HCT116 (cell line): ENCODE data around the gene CHRD.

ENCODE experiments used
- EZH2 ChIP-seq: fragments of 200-600 bp; sonication (generic); IDR thresholded peaks from 2 replicates; pipeline ENCODE4 v1.6.1; 2017; ENCODE audit warnings: antibody characterized with exemption, mixed run types
- EZH2phosphoT487 ChIP-seq: fragments of 200-600 bp; IDR thresholded peaks from 2 replicates; pipeline ENCODE4 v1.6.1; 2018; ENCODE audit warnings: antibody characterized with exemption, borderline replicate concordance
- JUND ChIP-seq: IDR thresholded peaks from 2 replicates; pipeline ENCODE4 v1.6.1; 2012
- POLR2A ChIP-seq: IDR thresholded peaks from 2 replicates; pipeline ENCODE4 v1.7.0; 2011; ENCODE audit warnings: borderline replicate concordance; ENCODE audit not compliant: insufficient read depth, insufficient read length; ENCODE audit errors: extremely low read depth
- POLR2AphosphoS5 ChIP-seq: IDR thresholded peaks from 2 replicates; pipeline ENCODE4 v1.6.1; 2011; ENCODE audit warnings: mild to moderate bottlenecking, low read depth, low read length, moderate library complexity
- RAD21 ChIP-seq: IDR thresholded peaks from 2 replicates; pipeline ENCODE4 v1.6.1; 2012; ENCODE audit warnings: low read depth, mild to moderate bottlenecking
- SIN3A ChIP-seq: IDR thresholded peaks from 2 replicates; pipeline ENCODE4 v1.6.1; 2012; ENCODE audit warnings: low read depth
- SP1 ChIP-seq: IDR thresholded peaks from 2 replicates; pipeline ENCODE4 v1.6.1; 2012; ENCODE audit warnings: low read depth
- ZNF274 ChIP-seq: fragments of 200-500 bp; sonication (Bioruptor generic); IDR thresholded peaks from 2 replicates; pipeline ENCODE4 v1.6.1; 2014; ENCODE audit warnings: mild to moderate bottlenecking, low read depth, low read length, inconsistent platforms
- TF ChIP-seq, protein P1 (sequence below), 3 experiments: fragments of 200-600 bp in 1 of 3; sonication (generic) in 1 of 3; IDR thresholded peaks in 2 of 3; conservative IDR thresholded peaks in 1 of 3; 2 replicates each; pipeline ENCODE4 v1.5.1; 2012 to 2017; ENCODE audit warnings: low read depth in 2 of 3, low read length in 2 of 3, antibody characterized with exemption in 1 of 3, borderline replicate concordance in 1 of 3, control low read depth in 1 of 3, mild to moderate bottlenecking in 1 of 3, mixed read lengths in 1 of 3, mixed run types in 1 of 3, moderate library complexity in 1 of 3; ENCODE audit not compliant: insufficient read depth in 1 of 3

DNA sequence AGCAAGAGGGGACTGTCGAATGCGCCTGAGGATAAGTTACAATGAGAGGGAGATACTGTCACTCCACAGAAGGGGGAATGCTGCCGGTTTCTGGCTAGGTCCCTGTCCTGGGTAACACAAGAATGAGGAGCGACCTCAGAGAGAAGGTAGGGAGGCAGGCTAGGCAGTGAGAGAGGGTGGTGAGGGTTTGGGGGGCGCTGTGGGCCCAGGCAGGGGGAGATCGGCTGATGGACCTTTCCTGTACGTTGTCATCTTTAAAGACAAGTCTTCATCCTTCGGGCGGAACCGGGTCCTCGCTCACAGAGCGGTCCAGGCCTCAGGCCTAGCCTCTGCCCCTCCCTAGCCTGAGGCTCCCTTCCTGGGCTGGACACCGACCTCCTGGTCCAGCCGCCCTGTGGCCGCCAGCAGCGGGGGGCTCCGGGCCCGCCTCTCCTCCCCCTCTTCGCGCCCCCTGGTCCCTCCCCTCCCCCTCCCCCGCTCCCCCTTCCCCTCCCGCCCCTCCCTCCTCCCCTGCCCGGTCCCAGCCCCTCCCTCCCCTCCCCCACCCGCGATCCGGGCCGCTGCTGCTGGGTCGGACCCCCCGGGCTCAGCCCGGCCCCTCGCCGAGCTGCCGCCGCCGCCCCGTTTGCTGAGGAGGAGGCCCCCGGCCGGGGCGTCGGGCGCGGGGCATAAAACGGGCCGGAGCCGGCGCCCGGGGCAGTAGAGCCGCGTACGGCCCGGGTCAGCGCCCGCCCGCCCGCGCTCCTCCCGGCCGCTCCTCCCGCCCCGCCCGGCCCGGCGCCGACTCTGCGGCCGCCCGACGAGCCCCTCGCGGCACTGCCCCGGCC is at the start of gene CHRD:
- TF ChIP-seq RAD21 = no peak
- no peak for TF ChIP-seq EZH2phosphoT487
- TF ChIP-seq ZNF274 = no peak
- no peak for TF ChIP-seq POLR2A
- TF ChIP-seq, protein P1, sequence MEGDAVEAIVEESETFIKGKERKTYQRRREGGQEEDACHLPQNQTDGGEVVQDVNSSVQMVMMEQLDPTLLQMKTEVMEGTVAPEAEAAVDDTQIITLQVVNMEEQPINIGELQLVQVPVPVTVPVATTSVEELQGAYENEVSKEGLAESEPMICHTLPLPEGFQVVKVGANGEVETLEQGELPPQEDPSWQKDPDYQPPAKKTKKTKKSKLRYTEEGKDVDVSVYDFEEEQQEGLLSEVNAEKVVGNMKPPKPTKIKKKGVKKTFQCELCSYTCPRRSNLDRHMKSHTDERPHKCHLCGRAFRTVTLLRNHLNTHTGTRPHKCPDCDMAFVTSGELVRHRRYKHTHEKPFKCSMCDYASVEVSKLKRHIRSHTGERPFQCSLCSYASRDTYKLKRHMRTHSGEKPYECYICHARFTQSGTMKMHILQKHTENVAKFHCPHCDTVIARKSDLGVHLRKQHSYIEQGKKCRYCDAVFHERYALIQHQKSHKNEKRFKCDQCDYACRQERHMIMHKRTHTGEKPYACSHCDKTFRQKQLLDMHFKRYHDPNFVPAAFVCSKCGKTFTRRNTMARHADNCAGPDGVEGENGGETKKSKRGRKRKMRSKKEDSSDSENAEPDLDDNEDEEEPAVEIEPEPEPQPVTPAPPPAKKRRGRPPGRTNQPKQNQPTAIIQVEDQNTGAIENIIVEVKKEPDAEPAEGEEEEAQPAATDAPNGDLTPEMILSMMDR (IDR thresholded peaks at IDR 0.05 in 2 of 3, conservative IDR thresholded peaks at IDR 0.05 in 1 of 3; ENCODE audit: borderline replicate concordance in 1 of 3, insufficient read depth in 1 of 3, low read depth in 2 of 3, low read length in 2 of 3) = no peak
- TF ChIP-seq SP1 = no peak
- no peak for TF ChIP-seq POLR2AphosphoS5
- TF ChIP-seq JUND = no peak
- no peak for TF ChIP-seq SIN3A
- no peak for TF ChIP-seq EZH2
